H1 (cell line): ENCODE results near the gene COL2A1. TPM values are rescaled to one million over a fixed set of nuclear protein-coding genes. Genes with fewer than 3 reads are reported as not detected.

ENCODE experiments used
- CTCF ChIA-PET: fragments of 300-600 bp; sonication (Branson Sonifier 250); formaldehyde crosslinking; loops from one replicate; lab custom pipeline; 2021; ENCODE audit not compliant: partially characterized antibody; lab: Charles Lee
- POLR2A ChIA-PET: fragments of 300-600 bp; sonication (Branson Sonifier 250); formaldehyde crosslinking; loops from one replicate; lab custom pipeline; 2021; ENCODE audit warnings: inconsistent platforms; ENCODE audit not compliant: partially characterized antibody; lab: Charles Lee
- DNase-seq, 2 experiments: peaks; one replicate each; pipeline versions ENCODE4 v3.0.0 to v3.0.0-alpha.2; 2010 to 2022; ENCODE audit warnings: low spot score in 2 of 2, low read depth in 1 of 2, mixed read lengths in 1 of 2
- FAIRE-seq: peaks from 2 replicates; lab custom pipeline; 2011; peaks lifted over from hg19 to GRCh38; lab: Jason Lieb, UNC
- H2AFZ ChIP-seq: 2 replicates; pipeline ENCODE4 v1.8.1; 2012; ENCODE audit warnings: low read length, inconsistent platforms
- H2AK5ac ChIP-seq: 2 replicates; pipeline ENCODE4 v1.6.1; 2013; ENCODE audit warnings: low read depth, low read length
- H2BK120ac ChIP-seq: replicated peaks from 2 replicates; pipeline ENCODE3; 2013; ENCODE audit warnings: low read depth, low read length, inconsistent platforms
- H2BK12ac ChIP-seq: 2 replicates; pipeline ENCODE4 v1.6.1; 2013; ENCODE audit warnings: low read depth, low read length
- H2BK15ac ChIP-seq: 2 replicates; pipeline ENCODE4 v1.6.1; 2013; ENCODE audit warnings: low read length
- H2BK20ac ChIP-seq: 2 replicates; pipeline ENCODE4 v1.6.1; 2013; ENCODE audit warnings: low read length
- H2BK5ac ChIP-seq: 2 replicates; pipeline ENCODE4 v1.6.1; 2013; ENCODE audit warnings: low read depth, low read length
- H3K14ac ChIP-seq: 2 replicates; pipeline ENCODE4 v1.6.1; 2013; ENCODE audit warnings: inconsistent platforms; ENCODE audit not compliant: insufficient read length
- H3K18ac ChIP-seq: 2 replicates; pipeline ENCODE4 v1.6.1; 2013; ENCODE audit warnings: low read length; ENCODE audit errors: extremely low read depth
- H3K23ac ChIP-seq: 2 replicates; pipeline ENCODE4 v1.6.1; 2013; ENCODE audit warnings: inconsistent platforms; ENCODE audit not compliant: insufficient read length
- H3K23me2 ChIP-seq: 2 replicates; pipeline ENCODE4 v1.6.1; 2013; ENCODE audit warnings: low read depth, low read length
- H3K27ac ChIP-seq: 2 replicates; pipeline ENCODE4 v1.6.1; 2011; ENCODE audit warnings: low read depth, low read length, inconsistent platforms
- H3K27me3 ChIP-seq, 4 experiments: replicated peaks in 1 of 4; 1 replicate in 1 of 4; 2 replicates in 3 of 4; pipeline versions ENCODE4 v1.6.1 to v1.8.1; 2011 to 2013; ENCODE audit warnings: low read length in 3 of 4, mild to moderate bottlenecking in 3 of 4, inconsistent platforms in 2 of 4, mixed read lengths in 2 of 4, moderate library complexity in 1 of 4; ENCODE audit not compliant: control insufficient read depth in 3 of 4, insufficient read depth in 3 of 4; ENCODE audit errors: extremely low read depth in 1 of 4
- H3K36me3 ChIP-seq, 4 experiments: 2 replicates each; pipeline versions ENCODE4 v1.6.1 to v1.8.1; 2011 to 2013; ENCODE audit warnings: mild to moderate bottlenecking in 4 of 4, low read length in 3 of 4, moderate library complexity in 2 of 4, control low read depth in 1 of 4, inconsistent platforms in 1 of 4; ENCODE audit not compliant: insufficient read depth in 4 of 4, control insufficient read depth in 2 of 4
- H3K4ac ChIP-seq: replicated peaks from 2 replicates; pipeline ENCODE3; 2013; ENCODE audit warnings: low read length, low read depth, mixed read lengths, inconsistent platforms; ENCODE audit not compliant: insufficient read length
- H3K4me1 ChIP-seq, 4 experiments: replicated peaks in 1 of 4; 1 replicate in 1 of 4; 2 replicates in 3 of 4; pipeline versions ENCODE4 v1.6.1 to v1.8.1; 2011 to 2013; ENCODE audit warnings: low read length in 3 of 4, inconsistent platforms in 2 of 4, mixed read lengths in 1 of 4; ENCODE audit not compliant: insufficient read depth in 4 of 4, control insufficient read depth in 3 of 4
- H3K4me2 ChIP-seq, 2 experiments: 2 replicates each; pipeline versions ENCODE4 v1.6.1 to v1.8.1; 2011 to 2013; ENCODE audit warnings: low read depth in 2 of 2, low read length in 2 of 2, control low read depth in 1 of 2, inconsistent platforms in 1 of 2, mild to moderate bottlenecking in 1 of 2; ENCODE audit not compliant: insufficient read depth in 1 of 2
- H3K4me3 ChIP-seq, 4 experiments: fragments of 200-600, 300-600 bp in 1 of 4; sonication (generic), shearing (Covaris generic), sonication (Bioruptor Twin) in 1 of 4; 2 replicates each; pipeline versions ENCODE4 v1.5.1 to v1.8.1; 2011 to 2016; ENCODE audit warnings: low read length in 4 of 4, low read depth in 3 of 4, control low read depth in 2 of 4, inconsistent platforms in 2 of 4, mild to moderate bottlenecking in 2 of 4, mixed read lengths in 1 of 4, moderate library complexity in 1 of 4; ENCODE audit not compliant: insufficient read depth in 2 of 4; ENCODE audit errors: extremely low read depth in 1 of 4
- H3K56ac ChIP-seq: replicated peaks from 2 replicates; pipeline ENCODE3; 2013; ENCODE audit warnings: low read depth, mild to moderate bottlenecking, mixed read lengths, low read length, inconsistent platforms; ENCODE audit not compliant: insufficient read length
- H3K79me1 ChIP-seq: 2 replicates; pipeline ENCODE4 v1.6.1; 2013; ENCODE audit warnings: low read depth, low read length, control low read depth
- H3K79me2 ChIP-seq, 2 experiments: 2 replicates each; pipeline versions ENCODE4 v1.6.1 to v1.8.1; 2012 to 2013; ENCODE audit warnings: low read length in 2 of 2, mild to moderate bottlenecking in 2 of 2, inconsistent platforms in 1 of 2; ENCODE audit not compliant: insufficient read depth in 2 of 2, control insufficient read depth in 1 of 2
- H3K9ac ChIP-seq, 4 experiments: replicated peaks in 1 of 4; 1 replicate in 1 of 4; 2 replicates in 3 of 4; pipeline versions ENCODE4 v1.6.1 to v1.8.1; 2011 to 2013; ENCODE audit warnings: low read depth in 3 of 4, low read length in 3 of 4, control low read depth in 2 of 4, mild to moderate bottlenecking in 2 of 4, moderate library complexity in 2 of 4, inconsistent platforms in 1 of 4; ENCODE audit errors: extremely low read depth in 1 of 4
- H3K9me3 ChIP-seq, 2 experiments: 2 replicates each; pipeline versions ENCODE4 v1.6.1 to v1.8.1; 2012 to 2013; ENCODE audit warnings: mild to moderate bottlenecking in 2 of 2, moderate library complexity in 2 of 2, control low read depth in 1 of 2, inconsistent platforms in 1 of 2, low read depth in 1 of 2, low read length in 1 of 2, mixed read lengths in 1 of 2; ENCODE audit not compliant: insufficient read depth in 2 of 2
- H4K20me1 ChIP-seq, 2 experiments: replicated peaks in 1 of 2; 2 replicates each; pipeline versions ENCODE3 to v1.8.1; 2011 to 2013; ENCODE audit warnings: inconsistent platforms in 2 of 2, low read length in 2 of 2, mild to moderate bottlenecking in 1 of 2; ENCODE audit not compliant: insufficient read depth in 2 of 2, control insufficient read depth in 1 of 2
- H4K5ac ChIP-seq: 2 replicates; pipeline ENCODE4 v1.6.1; 2013; ENCODE audit warnings: low read length, low read depth, mixed read lengths, inconsistent platforms; ENCODE audit not compliant: insufficient read length
- H4K8ac ChIP-seq: 2 replicates; pipeline ENCODE4 v1.8.0; 2013; ENCODE audit warnings: mild to moderate bottlenecking, moderate library complexity, low read length, inconsistent platforms; ENCODE audit not compliant: insufficient read depth; ENCODE audit errors: extremely low read depth
- H4K91ac ChIP-seq: replicated peaks from 2 replicates; pipeline ENCODE3; 2013; ENCODE audit warnings: low read length, mixed read lengths, inconsistent platforms; ENCODE audit not compliant: insufficient read length
- ASH2L ChIP-seq: fragments of 200-600, 300-600 bp; sonication (generic); IDR thresholded peaks from one replicate; pipeline ENCODE4 v1.7.1; 2017; ENCODE audit warnings: low read length
- MAFK ChIP-seq: IDR thresholded peaks from 2 replicates; pipeline ENCODE4 v1.6.1; 2012; ENCODE audit warnings: low read depth, mild to moderate bottlenecking, improper control_type of control experiment, low read length
- RNF2 ChIP-seq: fragments of 200-900, 300-1000 bp; sonication (generic); IDR thresholded peaks from 2 replicates; pipeline ENCODE4 v1.7.1; 2016; ENCODE audit warnings: borderline replicate concordance, low read depth, mild to moderate bottlenecking, antibody characterized with exemption, low read length; ENCODE audit not compliant: poor library complexity, severe bottlenecking; ENCODE audit errors: missing control alignments
- SIX5 ChIP-seq: IDR thresholded peaks from 2 replicates; pipeline ENCODE4 v1.6.1; 2011; ENCODE audit warnings: mild to moderate bottlenecking, low read depth, low read length
- SP4 ChIP-seq: IDR thresholded peaks from 2 replicates; pipeline ENCODE4 v1.6.1; 2012; ENCODE audit warnings: low read length, inconsistent platforms
- WGBS, 2 experiments: shearing (Covaris generic) in 1 of 2; methylation state at CpG; one replicate each; pipeline versions ENCODE4 v1.1.6 to v1.1.7; 2013 to 2015; ENCODE audit warnings: low lambda C conversion rate in 2 of 2, mixed read lengths in 2 of 2, inconsistent platforms in 1 of 2, low coverage in 1 of 2, missing lambda C conversion rate in 1 of 2; ENCODE audit not compliant: insufficient replicate concordance in 2 of 2, insufficient coverage in 1 of 2, insufficient read length in 1 of 2; ENCODE audit errors: extremely low coverage in 1 of 2, missing lambda C conversion rate in 1 of 2; 5-methylcytosine and 5-hydroxymethylcytosine counted together
- polyA plus RNA-seq, 7 experiments: library from polyadenylated mRNA; depleted of rRNA in 3 of 7; stranded (reverse) in 5 of 7; unstranded in 2 of 7; fragments of >200 nt in 5 of 7; fragments of 200-250 nt in 2 of 7; gene quantifications; 1 replicate in 5 of 7; 2 replicates in 1 of 7; 4 replicates in 1 of 7; pipeline versions ENCODE4 v1.2.1 to v1.2.3, GENCODE V29; 2011 to 2013; ENCODE audit warnings: missing spikeins in 2 of 7, mixed read lengths in 2 of 7
- total RNA-seq: library from RNA; stranded (reverse); fragmentation: NEBNext Ultra II Directional; extraction: Animal tissue kit (Norgen Biotek cat#: 25700); gene quantifications from 2 replicates; pipeline ENCODE4 v1.2.1, GENCODE V29; 2021

COL2A1 gene
- total and polyA plus RNA-seq, 2 of the 8 experiments (the other 6 are each of a cell fraction or from before 2014, with no cell fraction given), result 4.2 to 14.6 TPM

- Histone ChIP-seq H3K27me3 (peaks cover 84 to 100% (median 97%) of the 10 kb centered on the region in 4 experiments), H4K20me1 (peaks cover 3 to 5% of the 10 kb centered on the region in 2 experiments), H3K9ac (no peak overlapping the region), H2BK12ac (no peak overlapping the region), H3K27ac (no peak overlapping the region), H2BK120ac (no peak overlapping the region), H3K79me1 (no peaks in the 10 kb centered on the region), H2BK15ac (no peak overlapping the region), H3K4ac (no peak overlapping the region), H3K23ac (no peak overlapping the region), H2BK20ac (no peak overlapping the region), H4K5ac (no peak overlapping the region), H3K4me1 (no peaks in the 10 kb centered on the region), H3K14ac (no peak overlapping the region), H2BK5ac (no peak overlapping the region), H2AFZ (no peak overlapping the region), H3K79me2 (no peaks in the 10 kb centered on the region), H2AK5ac (no peak overlapping the region), H3K9me3 (no peaks in the 10 kb centered on the region), H3K23me2 (no peaks in the 10 kb centered on the region), H4K8ac (no peak overlapping the region), H3K4me2 (no peak overlapping the region), H3K4me3 (no peak overlapping the region), H4K91ac (no peak overlapping the region), H3K36me3 (no peaks in the 10 kb centered on the region), H3K18ac (no peak overlapping the region), H3K56ac (no peak overlapping the region)
- CTCF ChIA-PET, result interaction anchor here (0.9 to 4.8 kb wide), 6 partner anchors 9 to 52 kb away, joined by 3 to 21 read pairs (median 6); partner anchors contain the start of genes COL2A1 and TMEM106C
- DNase-seq (no peak), FAIRE-seq (no peak)
- POLR2A ChIA-PET, result no interaction called here
- WGBS, 2 experiments, result 95% methylated on average over 7 of the region's 7 CpGs; no CpG with 5 or more reads in 1 of the 2 experiments
- TF ChIP-seq SP4 (no peak), RNF2 (no peak), SIX5 (no peak), ASH2L (no peak), MAFK (no peak)
These were observed 11.7 kb upstream of the COL2A1 start for GRCh38 chr12:48015954-48016353.
